Muscle layer of duodenum (tissue), 2 donors: Measurements from ENCODE around the gene GFPT2.

ENCODE experiments used
- H3K27ac ChIP-seq: one replicate; pipeline ENCODE4 v1.7.0; 2013; ENCODE audit warnings: mild to moderate bottlenecking, low read length
- H3K27me3 ChIP-seq: one replicate; pipeline ENCODE4 v1.7.0; 2013; ENCODE audit warnings: low read depth, mild to moderate bottlenecking, control low read depth, low read length
- H3K36me3 ChIP-seq, 2 donors: one replicate each; pipeline ENCODE4 v1.7.0; 2013; ENCODE audit warnings: low read length in 2 of 2, control low read depth in 1 of 2, mild to moderate bottlenecking in 1 of 2; ENCODE audit not compliant: insufficient read depth in 2 of 2, control insufficient read depth in 1 of 2
- H3K4me1 ChIP-seq, 2 donors: one replicate each; pipeline ENCODE4 v1.7.0; 2013; ENCODE audit warnings: low read length in 2 of 2, mild to moderate bottlenecking in 2 of 2, control low read depth in 1 of 2, moderate library complexity in 1 of 2; ENCODE audit not compliant: insufficient read depth in 2 of 2, control insufficient read depth in 1 of 2
- H3K4me3 ChIP-seq, 2 donors: one replicate each; pipeline ENCODE4 v1.7.0; 2013; ENCODE audit warnings: low read length in 2 of 2, low read depth in 1 of 2, mild to moderate bottlenecking in 1 of 2
- H3K9me3 ChIP-seq, 2 donors: one replicate each; pipeline ENCODE4 v1.7.0; 2013; ENCODE audit warnings: low read length in 2 of 2, control low read depth in 1 of 2, mild to moderate bottlenecking in 1 of 2; ENCODE audit not compliant: control insufficient read depth in 1 of 2
- donor health status: healthy.

The GFPT2 gene

GRCh38 chr5:180389252-180390101, 36.3 kb upstream of the GFPT2 start:
- no peaks in the 10 kb centered on the region for H3K4me1 ChIP-seq
- no peaks in the 10 kb centered on the region for H3K27me3 ChIP-seq
- no peaks in the 10 kb centered on the region for H3K9me3 ChIP-seq
- H3K27ac ChIP-seq: no peak overlapping the region
- no peaks in the 10 kb centered on the region for H3K36me3 ChIP-seq
- H3K4me3 ChIP-seq: no peak overlapping the region

GRCh38 chr5:180387798-180388197, 34.7 kb upstream of the GFPT2 start:
- H3K4me1 ChIP-seq: no peaks in the 10 kb centered on the region
- no peak overlapping the region for H3K4me3 ChIP-seq
- no peaks in the 10 kb centered on the region for H3K36me3 ChIP-seq
- H3K27ac ChIP-seq: no peak overlapping the region
- no peaks in the 10 kb centered on the region for H3K27me3 ChIP-seq
- no peaks in the 10 kb centered on the region for H3K9me3 ChIP-seq

- H3K27ac ChIP-seq: no peak overlapping the region
- no peaks in the 10 kb centered on the region for H3K4me1 ChIP-seq
- no peaks in the 10 kb centered on the region for H3K27me3 ChIP-seq
- no peaks in the 10 kb centered on the region for H3K36me3 ChIP-seq
- H3K4me3 ChIP-seq: no peak overlapping the region
- no peaks in the 10 kb centered on the region for H3K9me3 ChIP-seq
Measured at GRCh38 chr5:180382926-180383325, 29.8 kb upstream of the GFPT2 start.

DNA sequence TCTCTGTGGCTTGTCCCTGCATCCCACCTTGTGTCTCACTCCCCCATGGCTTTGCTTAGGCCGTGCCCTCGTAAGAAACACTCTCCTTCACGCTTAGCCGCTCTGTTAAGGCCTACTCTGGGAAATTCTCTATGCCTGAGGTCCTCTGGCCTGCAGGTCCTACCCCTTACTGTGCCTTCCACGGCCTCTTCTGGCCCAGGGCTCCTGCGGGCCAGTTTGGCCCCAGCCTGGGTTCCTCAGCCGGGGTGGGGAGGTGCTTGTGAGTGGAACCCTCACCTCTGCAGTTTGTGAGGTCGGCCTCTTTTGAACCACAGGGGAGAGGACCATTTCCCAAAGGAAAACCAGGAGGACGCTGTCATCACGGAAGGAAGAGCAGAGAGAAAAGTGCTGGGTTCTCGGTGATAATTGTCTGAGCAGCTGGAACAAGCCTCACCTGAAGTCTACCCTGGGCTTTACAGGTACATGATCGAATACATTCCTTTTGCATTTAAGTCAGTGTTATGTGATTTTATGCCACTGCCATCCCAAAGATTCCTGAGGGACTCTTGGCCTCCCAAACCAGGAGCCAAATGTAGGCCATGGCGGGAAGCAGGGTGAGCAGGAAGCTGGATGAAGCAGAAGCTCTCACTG, 28.8 kb upstream of the GFPT2 start:
- Histone ChIP-seq H3K36me3 (no peaks in the 10 kb centered on the region), H3K27me3 (no peaks in the 10 kb centered on the region), H3K27ac (no peak overlapping the region), H3K9me3 (no peaks in the 10 kb centered on the region), H3K4me1 (no peaks in the 10 kb centered on the region), H3K4me3 (no peak overlapping the region)

DNA sequence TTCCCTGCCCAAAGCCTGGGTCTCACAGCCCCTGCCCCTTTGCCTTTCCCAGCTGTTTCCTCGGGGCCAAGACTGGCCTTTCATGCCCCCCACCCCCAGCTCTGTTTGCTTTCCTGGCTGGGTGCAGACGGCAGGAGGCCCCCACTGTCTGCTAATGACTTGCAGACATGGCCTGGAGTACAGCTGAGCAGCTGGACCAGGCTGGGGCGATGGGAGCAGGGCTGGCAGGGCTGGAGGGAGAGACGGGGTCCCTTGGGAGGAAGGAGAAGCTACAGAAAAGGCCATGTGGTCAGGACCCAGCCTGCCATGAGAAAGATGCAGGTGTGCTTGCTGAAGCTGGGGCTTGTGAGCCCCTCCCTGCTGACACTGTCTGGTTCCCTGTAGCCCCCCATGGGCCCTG, 28.3 kb upstream of the GFPT2 start:
- Histone ChIP-seq H3K4me1 (no peaks in the 10 kb centered on the region), H3K36me3 (no peaks in the 10 kb centered on the region), H3K4me3 (no peak overlapping the region), H3K27ac (no peak overlapping the region), H3K9me3 (no peaks in the 10 kb centered on the region), H3K27me3 (no peaks in the 10 kb centered on the region)

- no peak overlapping the region for H3K27ac ChIP-seq
- H3K36me3 ChIP-seq: no peaks in the 10 kb centered on the region
- H3K4me1 ChIP-seq: no peaks in the 10 kb centered on the region
- no peaks in the 10 kb centered on the region for H3K27me3 ChIP-seq
- no peak overlapping the region for H3K4me3 ChIP-seq
- H3K9me3 ChIP-seq: no peaks in the 10 kb centered on the region
Measured at GRCh38 chr5:180380856-180381255, 27.7 kb upstream of the GFPT2 start.

GRCh38 chr5:180380441-180380840, 27.3 kb upstream of the GFPT2 start:
- H3K9me3 ChIP-seq: no peaks in the 10 kb centered on the region
- H3K27me3 ChIP-seq: no peaks in the 10 kb centered on the region
- H3K27ac ChIP-seq: no peak overlapping the region
- H3K36me3 ChIP-seq: no peaks in the 10 kb centered on the region
- H3K4me3 ChIP-seq: no peak overlapping the region
- H3K4me1 ChIP-seq: no peaks in the 10 kb centered on the region

- H3K9me3 ChIP-seq: no peaks in the 10 kb centered on the region
- H3K36me3 ChIP-seq: no peaks in the 10 kb centered on the region
- no peaks in the 10 kb centered on the region for H3K4me1 ChIP-seq
- no peak overlapping the region for H3K4me3 ChIP-seq
- no peak overlapping the region for H3K27ac ChIP-seq
- H3K27me3 ChIP-seq: no peaks in the 10 kb centered on the region
Measured at GRCh38 chr5:180379355-180380070, 26.4 kb upstream of the GFPT2 start.

GRCh38 chr5:180378438-180379344, 25.6 kb upstream of the GFPT2 start:
- Histone ChIP-seq H3K27me3 (no peaks in the 10 kb centered on the region), H3K4me3 (no peak overlapping the region), H3K36me3 (no peaks in the 10 kb centered on the region), H3K4me1 (no peaks in the 10 kb centered on the region), H3K9me3 (no peaks in the 10 kb centered on the region), H3K27ac (no peak overlapping the region)

GRCh38 chr5:180377556-180378197, 24.5 kb upstream of the GFPT2 start:
- no peaks in the 10 kb centered on the region for H3K36me3 ChIP-seq
- no peak overlapping the region for H3K4me3 ChIP-seq
- no peaks in the 10 kb centered on the region for H3K27me3 ChIP-seq
- H3K4me1 ChIP-seq: no peaks in the 10 kb centered on the region
- H3K9me3 ChIP-seq: no peaks in the 10 kb centered on the region
- H3K27ac ChIP-seq: no peak overlapping the region
